ENCODE results near the gene TANK.

DNA sequence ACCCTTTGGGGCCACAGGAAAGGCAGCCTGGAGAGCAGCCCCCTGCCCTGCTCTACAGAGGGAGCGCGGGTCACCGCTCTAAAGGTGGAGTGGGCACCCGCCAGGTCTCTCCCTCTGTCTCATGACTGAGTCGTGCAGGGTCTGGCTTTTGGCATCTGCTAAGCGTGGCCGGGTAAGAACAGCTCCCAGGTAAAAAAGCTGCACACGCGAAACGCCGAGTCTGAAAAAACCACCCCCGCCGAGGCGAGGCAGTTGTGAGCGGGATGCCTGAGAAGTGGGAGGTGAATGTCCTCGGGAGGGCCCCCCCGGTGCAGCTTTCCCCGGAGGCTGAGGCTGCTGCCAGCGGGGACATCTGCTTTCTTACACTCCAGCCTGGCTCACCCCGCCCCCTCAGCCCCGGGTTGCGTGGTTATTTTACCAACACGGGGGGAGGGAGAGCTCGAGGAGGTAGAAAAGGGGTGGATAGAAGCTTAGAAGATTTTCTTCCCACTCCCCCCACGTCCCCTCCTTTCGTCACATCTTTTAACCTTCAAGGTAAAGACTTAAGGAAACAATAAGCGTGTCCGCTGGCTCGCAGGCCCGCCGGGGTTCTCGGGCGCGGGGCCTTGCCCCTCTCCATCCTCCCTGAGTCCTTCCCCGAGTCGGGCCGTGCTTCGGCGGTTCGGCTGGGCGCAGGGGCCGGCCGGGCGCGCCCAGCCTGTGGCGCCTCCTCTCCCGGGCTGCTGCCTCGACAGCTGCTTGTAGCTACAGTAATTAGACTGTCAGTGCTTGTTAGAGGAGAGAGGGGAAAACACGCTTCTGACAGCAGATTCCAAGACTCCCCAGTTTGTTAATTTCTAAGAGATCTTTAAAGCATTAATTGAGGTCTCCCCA is 77.4 kb downstream of the TANK start:
- TF ChIP-seq CTCF (IDR thresholded peaks at IDR 0.05), result no peak
- TF ChIP-seq POLR2A (IDR thresholded peaks at IDR 0.05), result no peak
- TF ChIP-seq POLR2AphosphoS5 (IDR thresholded peaks at IDR 0.05), result peak in 1 of 3 donors; percentile 10
- TF ChIP-seq EP300 (IDR thresholded peaks at IDR 0.05), result no peak

All from stomach (tissue), 4 donors.